D721Med (cell line): ENCODE measurements around the gene RGS7.

ENCODE experiments used
- DNase-seq: peaks from one replicate; pipeline ENCODE4 v3.0.0; 2011; ENCODE audit warnings: low spot score; ENCODE audit not compliant: insufficient read length
- FAIRE-seq: peaks from 2 replicates; lab custom pipeline; 2011; peaks lifted over from hg19 to GRCh38; lab: Jason Lieb, UNC
- TF ChIP-seq, protein P1 (sequence below): IDR thresholded peaks from 2 replicates; pipeline ENCODE4 v1.5.1; 2012; ENCODE audit warnings: mild to moderate bottlenecking, control low read depth; ENCODE audit not compliant: insufficient read depth; ENCODE audit errors: missing control alignments

The RGS7 gene

GRCh38 chr1:240869071-240869470, 487.9 kb downstream of the RGS7 start:
- TF ChIP-seq, protein P1, sequence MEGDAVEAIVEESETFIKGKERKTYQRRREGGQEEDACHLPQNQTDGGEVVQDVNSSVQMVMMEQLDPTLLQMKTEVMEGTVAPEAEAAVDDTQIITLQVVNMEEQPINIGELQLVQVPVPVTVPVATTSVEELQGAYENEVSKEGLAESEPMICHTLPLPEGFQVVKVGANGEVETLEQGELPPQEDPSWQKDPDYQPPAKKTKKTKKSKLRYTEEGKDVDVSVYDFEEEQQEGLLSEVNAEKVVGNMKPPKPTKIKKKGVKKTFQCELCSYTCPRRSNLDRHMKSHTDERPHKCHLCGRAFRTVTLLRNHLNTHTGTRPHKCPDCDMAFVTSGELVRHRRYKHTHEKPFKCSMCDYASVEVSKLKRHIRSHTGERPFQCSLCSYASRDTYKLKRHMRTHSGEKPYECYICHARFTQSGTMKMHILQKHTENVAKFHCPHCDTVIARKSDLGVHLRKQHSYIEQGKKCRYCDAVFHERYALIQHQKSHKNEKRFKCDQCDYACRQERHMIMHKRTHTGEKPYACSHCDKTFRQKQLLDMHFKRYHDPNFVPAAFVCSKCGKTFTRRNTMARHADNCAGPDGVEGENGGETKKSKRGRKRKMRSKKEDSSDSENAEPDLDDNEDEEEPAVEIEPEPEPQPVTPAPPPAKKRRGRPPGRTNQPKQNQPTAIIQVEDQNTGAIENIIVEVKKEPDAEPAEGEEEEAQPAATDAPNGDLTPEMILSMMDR: no peak
- FAIRE-seq: no peak
- DNase-seq: no peak

GRCh38 chr1:240866724-240867123, 490.3 kb downstream of the RGS7 start:
- DNase-seq (no peak), FAIRE-seq (no peak)
- TF ChIP-seq, protein P1: no peak

DNA sequence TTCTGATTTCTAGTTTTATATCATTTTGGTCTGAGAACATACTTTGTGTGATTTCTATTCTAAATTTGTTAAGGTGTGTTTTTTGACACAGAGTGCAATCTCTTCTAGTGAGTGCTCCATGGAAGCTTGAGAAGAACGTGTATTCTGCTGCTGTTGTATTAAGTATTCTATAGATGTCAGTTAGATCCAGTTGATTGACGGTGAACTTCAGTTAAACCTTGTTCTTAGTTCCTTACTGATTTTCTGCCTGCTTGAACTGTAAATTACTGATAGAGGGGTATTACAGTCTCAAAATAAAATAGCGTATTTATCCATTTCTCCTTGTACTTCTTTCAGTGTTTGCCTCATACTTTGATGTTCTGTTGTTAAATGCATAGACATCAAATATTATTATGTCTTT, 497.0 kb downstream of the RGS7 start:
- TF ChIP-seq, protein P1: no peak
- no peak for FAIRE-seq
- DNase-seq: no peak

DNA sequence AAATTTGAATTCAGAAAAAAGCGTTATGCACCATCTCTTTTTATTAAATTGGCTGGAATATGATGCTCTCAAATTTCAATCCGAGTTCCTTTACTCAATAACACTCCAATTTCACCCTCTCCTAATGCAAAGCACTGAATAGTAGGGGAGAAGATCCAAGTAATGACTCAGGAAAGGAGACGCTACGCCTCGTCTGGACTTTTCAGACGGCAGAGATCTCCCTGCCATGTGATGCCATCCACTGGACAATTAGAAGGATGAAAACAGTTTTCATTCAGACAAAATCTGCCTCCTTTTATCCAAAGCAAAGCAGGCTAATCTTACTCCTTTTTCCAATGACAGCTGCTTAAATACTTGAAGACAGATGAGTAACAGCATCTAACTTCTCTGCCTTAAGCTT, 502.6 kb downstream of the RGS7 start:
- TF ChIP-seq, protein P1: peak; percentile 9
- DNase-seq: no peak
- FAIRE-seq: no peak

DNA sequence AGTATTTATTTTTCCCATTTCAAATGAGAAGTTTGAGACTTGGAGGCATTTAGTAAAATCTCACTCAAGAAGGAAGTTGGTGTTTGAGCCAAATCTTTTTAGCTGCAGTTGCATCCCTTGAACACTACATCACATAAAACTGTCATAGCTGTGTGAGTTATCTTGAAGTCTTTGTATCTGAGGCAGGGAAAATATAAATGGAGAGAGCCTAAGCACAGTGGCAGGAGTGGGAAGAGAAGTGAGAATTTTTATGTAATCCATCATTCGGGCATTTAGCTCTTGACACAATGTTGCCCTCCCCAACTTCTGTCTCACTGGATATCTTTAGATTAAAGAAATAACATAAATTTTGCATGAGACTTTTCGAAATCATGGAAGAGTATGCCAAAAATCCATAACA, 509.7 kb downstream of the RGS7 start:
- FAIRE-seq (no peak), DNase-seq (no peak)
- TF ChIP-seq, protein P1: no peak

DNA sequence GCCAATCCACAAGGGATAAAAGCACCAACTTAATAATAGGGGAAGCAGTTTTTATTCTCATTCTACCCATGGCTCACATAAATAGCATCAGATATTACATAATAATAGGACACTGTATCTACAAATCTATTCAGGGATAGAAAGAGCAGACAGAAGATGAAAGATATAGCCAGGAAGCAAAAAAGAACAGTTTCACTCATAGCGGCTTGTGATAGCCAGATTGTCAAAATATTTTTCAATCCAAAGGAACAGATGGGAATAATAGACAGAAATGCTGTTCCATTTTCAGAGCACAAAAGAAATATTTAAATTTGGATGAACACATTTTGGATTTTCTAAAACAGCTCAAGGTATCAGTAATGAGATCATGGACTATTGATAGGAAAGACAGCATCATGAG, 512.5 kb downstream of the RGS7 start:
- TF ChIP-seq, protein P1: no peak
- FAIRE-seq: no peak
- DNase-seq: no peak

DNA sequence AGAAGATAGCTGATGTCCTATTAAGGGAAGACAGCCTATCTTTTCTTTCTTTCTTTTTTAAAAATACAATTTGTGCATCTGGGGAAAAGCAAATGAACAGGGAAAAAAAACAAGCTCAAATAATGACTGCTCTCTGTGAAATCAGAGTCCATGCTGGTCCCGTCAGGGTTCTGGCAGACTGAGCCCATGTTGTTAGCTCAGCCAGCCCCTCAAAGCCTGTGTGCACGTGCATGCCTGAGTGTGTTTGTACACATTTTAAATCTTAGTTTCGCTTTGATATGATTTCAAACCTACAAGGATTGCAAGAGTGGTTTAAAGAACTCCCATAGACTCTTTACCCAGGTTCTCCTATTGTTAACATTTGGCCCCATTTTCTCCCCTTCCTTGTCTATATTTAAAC, 513.2 kb downstream of the RGS7 start:
- TF ChIP-seq, protein P1: no peak
- DNase-seq (no peak), FAIRE-seq (no peak)
